Measurements from ENCODE around the gene NOTCH1. TPM values are rescaled to one million over a fixed set of nuclear protein-coding genes. Genes with fewer than 3 reads are reported as not detected.
"Not testable (repeated sequence)": the region's sequence is repeated elsewhere in the genome, so short reads cannot be mapped to it uniquely, and the experiment has no call there.

NOTCH1 gene
- total RNA-seq, 1 donor from 2014 or later, result 284 TPM

- no peak for DNase-seq (ENCODE audit: extremely low read depth, low read depth, low spot score)
Measured at GRCh38 chr9:136578915-136579649, 33.2 kb upstream of the NOTCH1 start.

GRCh38 chr9:136578626-136578914 is 32.7 kb upstream of the NOTCH1 start:
- no peak for DNase-seq (ENCODE audit: extremely low read depth, low read depth, low spot score)

GRCh38 chr9:136577941-136578625 is 32.2 kb upstream of the NOTCH1 start:
- no peak for DNase-seq (ENCODE audit: extremely low read depth, low read depth, low spot score)

- DNase-seq (ENCODE audit: extremely low read depth, low read depth, low spot score), result no peak
Measured at GRCh38 chr9:136576269-136576626, 30.4 kb upstream of the NOTCH1 start.

GRCh38 chr9:136575626-136576268 is 29.9 kb upstream of the NOTCH1 start:
- DNase-seq (ENCODE audit: extremely low read depth, low read depth, low spot score), result no peak

- not testable (repeated sequence) for DNase-seq (ENCODE audit: extremely low read depth, low read depth, low spot score)
Measured at GRCh38 chr9:136574606-136575005, 28.8 kb upstream of the NOTCH1 start.

GRCh38 chr9:136572828-136573625 is 27.2 kb upstream of the NOTCH1 start:
- DNase-seq (ENCODE audit: extremely low read depth, low read depth, low spot score), result no peak

- DNase-seq (ENCODE audit: extremely low read depth, low read depth, low spot score), result no peak
Measured at GRCh38 chr9:136572003-136572827, 26.4 kb upstream of the NOTCH1 start.

- DNase-seq (ENCODE audit: extremely low read depth, low read depth, low spot score), result no peak
Measured at GRCh38 chr9:136571531-136571930, 25.7 kb upstream of the NOTCH1 start.

GRCh38 chr9:136570916-136571315 is 25.1 kb upstream of the NOTCH1 start:
- DNase-seq (ENCODE audit: extremely low read depth, low read depth, low spot score), result no peak

- DNase-seq (ENCODE audit: extremely low read depth, low read depth, low spot score), result no peak
Measured at GRCh38 chr9:136570191-136570845, 24.5 kb upstream of the NOTCH1 start.

- DNase-seq (ENCODE audit: extremely low read depth, low read depth, low spot score), result no peak
Measured at GRCh38 chr9:136569526-136570148, 23.8 kb upstream of the NOTCH1 start.

GRCh38 chr9:136568288-136569081 is 22.6 kb upstream of the NOTCH1 start:
- no peak for DNase-seq (ENCODE audit: extremely low read depth, low read depth, low spot score)

- DNase-seq (ENCODE audit: extremely low read depth, low read depth, low spot score), result no peak
Measured at GRCh38 chr9:136567651-136568287, 21.9 kb upstream of the NOTCH1 start.

- no peak for DNase-seq (ENCODE audit: extremely low read depth, low read depth, low spot score)
Measured at GRCh38 chr9:136566901-136567300, 21.1 kb upstream of the NOTCH1 start.

GRCh38 chr9:136566553-136566895 is 20.7 kb upstream of the NOTCH1 start:
- no peak for DNase-seq (ENCODE audit: extremely low read depth, low read depth, low spot score)

- DNase-seq (ENCODE audit: extremely low read depth, low read depth, low spot score), result no peak
Measured at GRCh38 chr9:136565715-136566552, 20.1 kb upstream of the NOTCH1 start.
